Prostate gland (tissue), 2 donors: ENCODE results near the gene IRS2.

ENCODE experiments used
- POLR2A ChIP-seq: fragments of 450-650 bp; IDR thresholded peaks from one replicate; pipeline ENCODE4 v1.6.1; 2016; ENCODE audit warnings: antibody characterized with exemption, mild to moderate bottlenecking
- TF ChIP-seq, protein P1 (sequence below), 4 experiments: fragments of 200-600 bp in 2 of 4; fragments of 450-650 bp in 2 of 4; sonication (generic) in 2 of 4; IDR thresholded peaks; 1 replicate in 3 of 4; 2 replicates in 1 of 4; pipeline ENCODE4 v1.5.1; 2016 to 2019; ENCODE audit warnings: antibody characterized with exemption in 4 of 4, mild to moderate bottlenecking in 2 of 4, moderate library complexity in 2 of 4

DNA sequence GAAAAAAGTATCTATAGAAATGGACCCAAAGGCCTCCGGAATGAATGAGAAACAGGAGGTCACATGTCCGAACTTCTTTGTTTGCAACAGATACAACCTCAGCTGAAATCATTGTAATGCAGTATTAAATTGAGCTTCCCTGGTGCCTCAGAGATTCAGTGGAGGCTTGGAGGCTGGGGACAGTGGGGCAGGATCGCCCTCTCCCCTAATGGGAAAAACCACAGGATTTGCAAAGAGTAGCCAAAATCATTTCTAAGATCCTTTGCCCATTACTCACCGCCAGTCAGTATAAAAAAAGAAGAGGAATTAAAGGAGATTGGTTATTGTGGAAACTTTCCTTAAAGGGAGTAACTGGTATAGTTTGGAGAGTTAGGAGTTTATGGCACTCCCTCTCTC is 30.4 kb upstream of the IRS2 start:
- TF ChIP-seq, protein P1, sequence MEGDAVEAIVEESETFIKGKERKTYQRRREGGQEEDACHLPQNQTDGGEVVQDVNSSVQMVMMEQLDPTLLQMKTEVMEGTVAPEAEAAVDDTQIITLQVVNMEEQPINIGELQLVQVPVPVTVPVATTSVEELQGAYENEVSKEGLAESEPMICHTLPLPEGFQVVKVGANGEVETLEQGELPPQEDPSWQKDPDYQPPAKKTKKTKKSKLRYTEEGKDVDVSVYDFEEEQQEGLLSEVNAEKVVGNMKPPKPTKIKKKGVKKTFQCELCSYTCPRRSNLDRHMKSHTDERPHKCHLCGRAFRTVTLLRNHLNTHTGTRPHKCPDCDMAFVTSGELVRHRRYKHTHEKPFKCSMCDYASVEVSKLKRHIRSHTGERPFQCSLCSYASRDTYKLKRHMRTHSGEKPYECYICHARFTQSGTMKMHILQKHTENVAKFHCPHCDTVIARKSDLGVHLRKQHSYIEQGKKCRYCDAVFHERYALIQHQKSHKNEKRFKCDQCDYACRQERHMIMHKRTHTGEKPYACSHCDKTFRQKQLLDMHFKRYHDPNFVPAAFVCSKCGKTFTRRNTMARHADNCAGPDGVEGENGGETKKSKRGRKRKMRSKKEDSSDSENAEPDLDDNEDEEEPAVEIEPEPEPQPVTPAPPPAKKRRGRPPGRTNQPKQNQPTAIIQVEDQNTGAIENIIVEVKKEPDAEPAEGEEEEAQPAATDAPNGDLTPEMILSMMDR (IDR thresholded peaks at IDR 0.05): no peak
- no peak for TF ChIP-seq POLR2A
